GM19468 (cell line): ENCODE data around the gene SMIM11.
"Not testable (repeated sequence)": the region's sequence is repeated elsewhere in the genome, so short reads cannot be mapped to it uniquely, and the experiment has no call there.

Experiments used
- ATAC-seq: cut with Tn5 transposase; IDR thresholded peaks from one replicate; pipeline ENCODE4 v1.9.1; 2021; ENCODE audit warnings: mild to moderate bottlenecking, moderate library complexity, moderate number of reproducible peaks; ENCODE audit not compliant: unreplicated experiment; ENCODE audit errors: extremely low read depth

SMIM11 gene

GRCh38 chr21:34406102-34406501 is 30.8 kb downstream of the SMIM11 start:
- ATAC-seq = not testable (repeated sequence)

GRCh38 chr21:34406676-34407075 is 31.4 kb downstream of the SMIM11 start:
- not testable (repeated sequence) for ATAC-seq

GRCh38 chr21:34407294-34407693 is 32.0 kb downstream of the SMIM11 start:
- not testable (repeated sequence) for ATAC-seq

GRCh38 chr21:34417448-34418077 is 42.3 kb downstream of the SMIM11 start:
- not testable (repeated sequence) for ATAC-seq

GRCh38 chr21:34423805-34424204 is 48.5 kb downstream of the SMIM11 start, which contains the start of gene SMIM34:
TSS of gene SMIM34 (minus strand) at chr21:34423951. CDS start at chr21:34423839, 112 bp downstream.
- not testable (repeated sequence) for ATAC-seq

- ATAC-seq = not testable (repeated sequence)
These were observed 52.0 kb downstream of the SMIM11 start for GRCh38 chr21:34427339-34427738.

- not testable (repeated sequence) for ATAC-seq
These were observed 53.1 kb downstream of the SMIM11 start for GRCh38 chr21:34428441-34428840.

GRCh38 chr21:34429710-34430109 is 54.4 kb downstream of the SMIM11 start:
- not testable (repeated sequence) for ATAC-seq
